ENCODE measurements around the gene GSTT2B.
"Not testable (repeated sequence)": the region's sequence is repeated elsewhere in the genome, so short reads cannot be mapped to it uniquely, and the experiment has no call there.

GSTT2B gene

GRCh38 chr22:23909296-23909898, 51.6 kb downstream of the GSTT2B start:
- 0 out of 2 replicates have a peak overlapping the region, but pooled peaks have one; percentile 5 for H3K4me2 ChIP-seq

DNA sequence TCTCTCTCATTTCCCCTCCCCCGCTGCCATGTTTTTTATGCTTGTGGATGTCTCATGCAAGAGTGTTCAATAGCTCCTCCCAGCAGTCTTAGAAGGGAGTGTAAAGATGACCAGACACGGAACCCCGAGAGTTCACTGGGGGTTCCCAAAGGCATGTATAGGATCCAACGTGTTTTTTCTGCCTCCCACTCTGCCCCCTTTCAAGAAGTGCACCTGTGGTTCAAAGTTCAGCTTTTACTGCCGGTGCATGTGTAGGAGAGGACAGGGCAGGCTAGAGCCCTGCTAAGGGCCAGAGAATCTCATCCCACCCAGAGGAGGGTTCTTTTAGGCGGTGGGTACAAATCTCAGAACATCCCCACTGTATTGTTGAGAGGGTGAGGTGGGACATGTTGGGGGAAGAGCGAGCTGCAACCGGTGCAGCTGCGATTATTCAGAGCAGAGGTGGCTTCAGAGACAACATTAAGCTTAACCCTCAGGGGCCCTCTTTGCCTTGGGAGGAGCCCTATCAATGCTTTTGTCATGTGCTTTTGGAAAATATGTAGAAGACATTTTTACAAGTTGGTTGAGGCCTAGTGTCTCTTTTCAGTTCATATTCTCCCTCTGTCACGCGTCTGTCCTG, 52.3 kb downstream of the GSTT2B start:
- TF ChIP-seq, protein P1, sequence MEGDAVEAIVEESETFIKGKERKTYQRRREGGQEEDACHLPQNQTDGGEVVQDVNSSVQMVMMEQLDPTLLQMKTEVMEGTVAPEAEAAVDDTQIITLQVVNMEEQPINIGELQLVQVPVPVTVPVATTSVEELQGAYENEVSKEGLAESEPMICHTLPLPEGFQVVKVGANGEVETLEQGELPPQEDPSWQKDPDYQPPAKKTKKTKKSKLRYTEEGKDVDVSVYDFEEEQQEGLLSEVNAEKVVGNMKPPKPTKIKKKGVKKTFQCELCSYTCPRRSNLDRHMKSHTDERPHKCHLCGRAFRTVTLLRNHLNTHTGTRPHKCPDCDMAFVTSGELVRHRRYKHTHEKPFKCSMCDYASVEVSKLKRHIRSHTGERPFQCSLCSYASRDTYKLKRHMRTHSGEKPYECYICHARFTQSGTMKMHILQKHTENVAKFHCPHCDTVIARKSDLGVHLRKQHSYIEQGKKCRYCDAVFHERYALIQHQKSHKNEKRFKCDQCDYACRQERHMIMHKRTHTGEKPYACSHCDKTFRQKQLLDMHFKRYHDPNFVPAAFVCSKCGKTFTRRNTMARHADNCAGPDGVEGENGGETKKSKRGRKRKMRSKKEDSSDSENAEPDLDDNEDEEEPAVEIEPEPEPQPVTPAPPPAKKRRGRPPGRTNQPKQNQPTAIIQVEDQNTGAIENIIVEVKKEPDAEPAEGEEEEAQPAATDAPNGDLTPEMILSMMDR (conservative IDR thresholded peaks at IDR 0.05; ENCODE audit: low read depth, low read length), result no peak
- H2AFZ ChIP-seq (ENCODE audit: low read depth), result no peak overlapping the region
- no peak overlapping the region for H3K9ac ChIP-seq
- H3K27ac ChIP-seq, result no peak overlapping the region
- no peaks in the 10 kb centered on the region for H3K27me3 ChIP-seq (ENCODE audit: insufficient read depth, low read depth)
- H3K4me3 ChIP-seq (IDR thresholded peaks at IDR 0.05; ENCODE audit: insufficient read depth, low read depth, low read length), result no peak overlapping the region
- H4K20me1 ChIP-seq (ENCODE audit: insufficient read depth), result no peaks in the 10 kb centered on the region
- no peaks in the 10 kb centered on the region for H3K79me2 ChIP-seq (ENCODE audit: insufficient read depth, low read depth)
- H3K4me2 ChIP-seq, result 0 out of 2 replicates have a peak overlapping the region, but pooled peaks have one; percentile 13
- peaks cover 21% of the 10 kb centered on the region for H3K4me1 ChIP-seq (ENCODE audit: low read depth, poor library complexity, severe bottlenecking)
- no peaks in the 10 kb centered on the region for H3K36me3 ChIP-seq (ENCODE audit: insufficient read depth)

More at GRCh38 chr22:23909296-23909898, 51.6 kb downstream of the GSTT2B start:
- H3K9ac ChIP-seq, result no peak overlapping the region
- no peaks in the 10 kb centered on the region for H3K36me3 ChIP-seq (ENCODE audit: insufficient read depth)
- no peak overlapping the region for H3K4me3 ChIP-seq (IDR thresholded peaks at IDR 0.05; ENCODE audit: insufficient read depth, low read depth, low read length)
- H4K20me1 ChIP-seq (ENCODE audit: insufficient read depth), result no peaks in the 10 kb centered on the region
- H3K79me2 ChIP-seq (ENCODE audit: insufficient read depth, low read depth), result no peaks in the 10 kb centered on the region
- H3K27ac ChIP-seq, result no peak overlapping the region
- TF ChIP-seq, protein P1 (conservative IDR thresholded peaks at IDR 0.05; ENCODE audit: low read depth, low read length), result no peak
- peaks cover 25% of the 10 kb centered on the region for H3K4me1 ChIP-seq (ENCODE audit: low read depth, poor library complexity, severe bottlenecking)
- H3K27me3 ChIP-seq (ENCODE audit: insufficient read depth, low read depth), result no peaks in the 10 kb centered on the region
- peak overlapping the region; percentile 11; the same call in 1 of the 2 replicates for H2AFZ ChIP-seq (ENCODE audit: low read depth)

DNA sequence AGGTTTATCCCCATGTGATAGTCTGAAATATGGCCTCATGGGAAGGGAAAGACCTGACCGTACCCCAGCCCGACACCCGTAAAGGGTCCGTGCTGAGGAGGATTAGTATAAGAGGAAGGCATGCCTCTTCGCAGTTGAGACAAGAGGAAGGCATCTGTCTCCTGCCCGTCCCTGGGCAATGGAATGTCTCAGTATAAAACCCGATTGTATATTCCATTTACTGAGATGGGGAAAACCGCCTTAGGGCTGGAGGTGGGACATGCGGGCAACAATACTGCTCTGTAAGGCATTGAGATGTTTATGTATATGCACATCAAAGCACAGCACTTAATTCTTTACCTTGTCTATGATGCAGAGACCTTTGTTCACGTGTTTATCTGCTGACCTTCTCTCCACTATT, 53.6 kb downstream of the GSTT2B start:
- not testable (repeated sequence) for H3K9ac ChIP-seq; H3K4me3 ChIP-seq (IDR thresholded peaks at IDR 0.05; ENCODE audit: insufficient read depth, low read depth, low read length); H3K36me3 ChIP-seq (ENCODE audit: insufficient read depth); H3K4me2 ChIP-seq; H2AFZ ChIP-seq (ENCODE audit: low read depth); H3K27ac ChIP-seq; H4K20me1 ChIP-seq (ENCODE audit: insufficient read depth); H3K79me2 ChIP-seq (ENCODE audit: insufficient read depth, low read depth); H3K27me3 ChIP-seq (ENCODE audit: insufficient read depth, low read depth)
- H3K4me1 ChIP-seq (ENCODE audit: low read depth, poor library complexity, severe bottlenecking), result peaks cover 15% of the 10 kb centered on the region
